Small intestine (tissue), 7 donors: ENCODE results near the gene SCN4B. TPM values are rescaled to one million over a fixed set of nuclear protein-coding genes. Genes with fewer than 3 reads are reported as not detected.

ENCODE experiments used
- DNase-seq, 2 donors: peaks; one replicate each; pipeline versions ENCODE4 v3.0.0 to v3.0.0-alpha.2; 2013
- FAIRE-seq: peaks from 2 replicates; lab custom pipeline; 2012; peaks lifted over from hg19 to GRCh38; lab: Jason Lieb, UNC
- H3K27ac ChIP-seq, 3 donors: one replicate each; pipeline ENCODE4 v1.5.1; 2013; ENCODE audit warnings: low read length in 2 of 3, mild to moderate bottlenecking in 2 of 3, control low read depth in 1 of 3, inconsistent platforms in 1 of 3, low read depth in 1 of 3, moderate library complexity in 1 of 3
- H3K27me3 ChIP-seq, 3 donors: one replicate each; pipeline ENCODE4 v1.6.1; 2013; ENCODE audit warnings: low read length in 3 of 3, inconsistent platforms in 1 of 3; ENCODE audit not compliant: control insufficient read depth in 3 of 3, insufficient read depth in 3 of 3
- H3K36me3 ChIP-seq, 3 donors: one replicate each; pipeline ENCODE4 v1.6.1; 2013; ENCODE audit warnings: low read length in 3 of 3, inconsistent platforms in 1 of 3, low read depth in 1 of 3, mild to moderate bottlenecking in 1 of 3, moderate library complexity in 1 of 3; ENCODE audit not compliant: control insufficient read depth in 3 of 3, insufficient read depth in 2 of 3
- H3K4me1 ChIP-seq, 3 donors: one replicate each; pipeline ENCODE4 v1.6.1; 2013; ENCODE audit warnings: low read length in 2 of 3, inconsistent platforms in 1 of 3, low read depth in 1 of 3, mild to moderate bottlenecking in 1 of 3, moderate library complexity in 1 of 3; ENCODE audit not compliant: control insufficient read depth in 3 of 3, insufficient read depth in 2 of 3
- H3K4me3 ChIP-seq, 3 donors: one replicate each; pipeline ENCODE4 v1.5.1; 2013; ENCODE audit warnings: low read length in 3 of 3, control low read depth in 1 of 3, inconsistent platforms in 1 of 3, low read depth in 1 of 3, mild to moderate bottlenecking in 1 of 3, moderate library complexity in 1 of 3
- H3K9me3 ChIP-seq, 2 donors: one replicate each; pipeline ENCODE4 v1.6.1; 2013; ENCODE audit warnings: low read depth in 1 of 2, low read length in 1 of 2; ENCODE audit not compliant: control insufficient read depth in 2 of 2, insufficient read depth in 1 of 2
- WGBS, 3 donors: extraction: QIAGEN DNeasy Blood & Tissue Kit; methylation state at CpG; one replicate each; pipeline ENCODE4 v1.1.7; 2013; 5-methylcytosine and 5-hydroxymethylcytosine counted together
- polyA plus RNA-seq, 4 donors: library from polyadenylated mRNA; stranded (reverse) in 3 of 4; unstranded in 1 of 4; fragments of 200-250 nt in 3 of 4; fragments of 120-200 nt in 1 of 4; gene quantifications; one replicate each; pipeline versions ENCODE4 v1.2.1 to v1.2.3, GENCODE V29; 2013
- donor health status: healthy with polysubstance abuse.
- donor health status: control.
- donor health status: control.
- donor health status: Bipolar disorder and iron deficiency.
- donor health status: healthy.

Gene SCN4B
- polyA plus RNA-seq, 4 donors, result 0.45 to 3.8 (median 2.1) TPM

DNA sequence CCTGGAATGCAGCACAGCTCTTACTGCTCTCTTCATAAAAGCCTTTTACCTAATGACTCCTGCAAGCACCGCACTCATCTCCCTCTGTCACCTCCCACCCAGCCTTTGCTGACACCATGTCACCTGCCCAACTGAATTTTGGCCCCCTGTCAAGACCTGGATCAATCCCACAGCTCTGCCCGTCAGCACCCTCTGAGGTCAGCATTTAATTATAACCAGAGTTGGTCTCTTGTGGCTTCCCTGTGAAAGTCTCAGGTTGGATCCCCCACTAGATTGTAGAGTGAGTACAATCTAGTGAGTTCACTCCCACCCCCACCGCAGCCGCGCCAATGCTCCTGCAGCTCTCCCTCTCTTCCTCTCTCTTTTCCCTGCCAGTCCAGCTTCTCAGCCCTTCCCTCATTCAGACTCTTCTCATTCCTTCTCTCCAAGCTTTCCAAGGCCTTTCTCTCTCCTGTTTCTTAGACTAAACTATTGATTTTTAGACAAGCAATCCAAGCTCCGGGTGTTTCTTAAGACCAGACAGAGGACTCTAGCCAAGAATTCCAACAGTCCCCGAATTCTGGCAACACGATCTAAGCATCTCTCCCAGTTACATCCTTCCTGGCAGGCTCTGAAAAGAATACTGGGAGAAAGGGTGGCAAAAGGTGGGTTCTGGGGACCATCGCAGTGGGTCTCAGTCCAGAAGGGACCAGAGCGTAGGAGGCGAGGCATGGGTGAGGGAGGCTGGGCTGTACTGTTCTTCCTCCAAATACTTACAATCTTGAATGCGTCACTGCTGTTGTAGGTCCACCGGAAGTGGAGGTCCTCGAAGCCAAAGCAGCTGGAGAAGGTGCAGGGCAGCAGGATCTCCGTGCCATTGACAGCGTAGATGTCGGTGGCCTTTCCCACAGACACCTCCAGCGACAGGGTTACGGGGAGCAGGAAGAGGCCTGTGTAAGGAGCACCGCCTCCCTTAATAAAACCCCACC is 8.0 kb downstream of the SCN4B start:
- no peak for FAIRE-seq
- Histone ChIP-seq H3K9me3 (no peaks in the 10 kb centered on the region), H3K4me3 (no peak overlapping the region), H3K27ac (no peak overlapping the region), H3K27me3 (peaks cover 0 to 67% (median 1%) of the 10 kb centered on the region in 3 donors), H3K4me1 (no peaks in the 10 kb centered on the region), H3K36me3 (no peaks in the 10 kb centered on the region)
- 56 to 59% (median 59%) methylated on average over 20 of the region's 20 CpGs for WGBS, 3 donors
- DNase-seq, result no peak

DNA sequence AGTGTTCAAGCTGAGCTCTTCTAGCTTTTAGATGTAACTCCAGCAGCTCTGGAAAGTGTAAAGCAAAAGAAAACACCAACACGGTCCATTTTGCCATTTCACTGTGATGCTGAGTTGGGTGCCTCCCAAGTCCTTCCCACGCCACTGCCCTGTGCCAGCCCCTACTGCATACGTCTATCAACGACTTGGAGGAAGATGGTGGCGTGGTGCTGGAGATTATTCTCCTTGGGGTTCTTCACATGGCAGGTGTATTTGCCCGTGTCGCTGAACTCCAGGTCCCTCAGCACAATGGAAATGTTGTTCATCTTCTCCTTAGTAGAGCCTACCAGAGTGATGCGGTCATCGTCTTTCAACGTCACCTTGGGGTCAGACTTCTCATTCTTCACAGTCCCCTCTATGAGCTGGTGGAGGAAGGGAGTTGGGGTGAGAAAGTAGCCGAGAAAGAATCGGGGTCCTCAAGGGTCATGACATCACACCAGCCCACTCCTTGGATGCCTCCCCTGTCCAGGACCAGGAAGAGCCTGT is 8.9 kb downstream of the SCN4B start:
- DNase-seq, result no peak
- Histone ChIP-seq H3K4me1 (no peaks in the 10 kb centered on the region), H3K4me3 (no peak overlapping the region), H3K9me3 (no peaks in the 10 kb centered on the region), H3K36me3 (no peaks in the 10 kb centered on the region), H3K27me3 (peaks cover 0 to 63% (median 1%) of the 10 kb centered on the region in 3 donors), H3K27ac (no peak overlapping the region)
- 66 to 81% (median 79%) methylated on average over 12 of the region's 12 CpGs for WGBS, 3 donors
- FAIRE-seq, result no peak

DNA sequence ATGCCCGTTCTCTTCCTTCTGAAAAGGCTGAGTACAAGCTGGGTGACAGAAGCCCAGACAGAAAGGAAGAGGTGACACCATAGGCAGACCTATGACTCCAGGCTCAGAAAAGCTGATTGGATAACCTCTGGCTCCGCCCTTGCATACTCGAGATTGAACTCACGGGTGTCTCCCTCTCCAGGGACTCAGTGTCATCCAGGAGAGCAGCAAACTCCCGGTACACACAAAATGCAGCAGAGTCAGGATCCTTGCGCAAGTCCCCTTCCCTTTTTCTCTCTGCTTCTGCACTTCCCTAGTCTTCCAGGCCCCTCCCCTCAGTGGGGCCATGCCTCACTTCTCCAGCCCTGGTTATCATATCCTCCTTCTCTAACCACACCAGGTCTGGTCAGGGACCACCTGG is 9.8 kb downstream of the SCN4B start:
- FAIRE-seq, result no peak
- no peaks in the 10 kb centered on the region for H3K9me3 ChIP-seq
- no peak overlapping the region for H3K4me3 ChIP-seq
- peak; percentile 26 to 33 for DNase-seq
- no peaks in the 10 kb centered on the region for H3K4me1 ChIP-seq
- H3K36me3 ChIP-seq, result no peaks in the 10 kb centered on the region
- 22 to 37% (median 24%) methylated on average over 6 of the region's 6 CpGs for WGBS, 3 donors
- no peak overlapping the region for H3K27ac ChIP-seq
- peaks cover 0 to 64% (median 1%) of the 10 kb centered on the region in 3 donors for H3K27me3 ChIP-seq

DNA sequence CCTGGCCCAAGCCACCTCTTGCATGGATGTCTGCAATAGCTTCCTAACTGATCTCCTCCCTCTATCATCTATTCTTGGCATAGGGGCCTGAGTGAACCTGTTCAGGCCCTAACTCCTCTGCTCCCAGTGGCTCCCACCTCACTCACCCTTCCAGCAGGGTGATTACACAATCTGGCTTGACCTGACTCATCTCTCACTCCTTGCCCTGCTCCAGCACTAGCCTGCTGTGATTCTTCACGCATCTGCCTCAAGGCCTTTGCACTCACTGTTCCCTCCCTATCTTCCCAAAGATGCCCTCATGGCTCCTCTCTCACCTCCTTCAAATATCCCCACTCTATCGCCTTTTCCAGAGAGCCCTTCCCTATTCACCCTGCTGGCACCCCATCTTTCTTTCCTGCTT is 10.5 kb downstream of the SCN4B start:
- no peaks in the 10 kb centered on the region for H3K36me3 ChIP-seq
- H3K4me3 ChIP-seq, result no peak overlapping the region
- FAIRE-seq, result no peak
- no peaks in the 10 kb centered on the region for H3K9me3 ChIP-seq
- H3K4me1 ChIP-seq, result no peaks in the 10 kb centered on the region
- DNase-seq, result no peak
- H3K27ac ChIP-seq, result no peak overlapping the region
- H3K27me3 ChIP-seq, result peaks cover 0 to 63% (median 1%) of the 10 kb centered on the region in 3 donors
- WGBS, 3 donors, result 41 to 61% (median 47%) methylated on average over 2 of the region's 2 CpGs

DNA sequence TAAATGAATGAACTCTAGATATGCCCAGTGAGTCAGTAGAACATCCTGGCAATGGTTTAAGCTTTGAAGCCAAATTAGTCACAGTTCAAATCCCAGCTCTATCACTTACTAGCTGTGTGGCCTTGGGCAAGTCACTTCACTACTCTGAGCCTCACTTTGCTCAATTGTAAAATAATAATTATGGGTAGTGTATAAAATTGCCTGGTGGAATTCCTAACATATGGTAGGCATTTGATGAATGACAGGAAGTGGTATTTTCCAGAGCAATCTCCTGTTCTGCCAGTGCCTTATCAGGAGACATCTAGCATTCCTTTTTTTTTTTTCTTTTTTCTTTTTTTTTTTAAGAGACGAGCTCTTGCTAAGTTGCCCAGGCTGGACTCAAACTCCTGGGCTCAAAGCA is 13.0 kb downstream of the SCN4B start:
- Histone ChIP-seq H3K27me3 (peaks cover 0 to 60% (median 0%) of the 10 kb centered on the region in 3 donors), H3K4me3 (no peak overlapping the region), H3K27ac (no peak overlapping the region), H3K36me3 (no peaks in the 10 kb centered on the region), H3K9me3 (no peaks in the 10 kb centered on the region), H3K4me1 (no peaks in the 10 kb centered on the region)
- FAIRE-seq (no peak), DNase-seq (no peak)
- WGBS, 3 donors, result 17 to 63% (median 50%) methylated on average over 1 of the region's 1 CpG

DNA sequence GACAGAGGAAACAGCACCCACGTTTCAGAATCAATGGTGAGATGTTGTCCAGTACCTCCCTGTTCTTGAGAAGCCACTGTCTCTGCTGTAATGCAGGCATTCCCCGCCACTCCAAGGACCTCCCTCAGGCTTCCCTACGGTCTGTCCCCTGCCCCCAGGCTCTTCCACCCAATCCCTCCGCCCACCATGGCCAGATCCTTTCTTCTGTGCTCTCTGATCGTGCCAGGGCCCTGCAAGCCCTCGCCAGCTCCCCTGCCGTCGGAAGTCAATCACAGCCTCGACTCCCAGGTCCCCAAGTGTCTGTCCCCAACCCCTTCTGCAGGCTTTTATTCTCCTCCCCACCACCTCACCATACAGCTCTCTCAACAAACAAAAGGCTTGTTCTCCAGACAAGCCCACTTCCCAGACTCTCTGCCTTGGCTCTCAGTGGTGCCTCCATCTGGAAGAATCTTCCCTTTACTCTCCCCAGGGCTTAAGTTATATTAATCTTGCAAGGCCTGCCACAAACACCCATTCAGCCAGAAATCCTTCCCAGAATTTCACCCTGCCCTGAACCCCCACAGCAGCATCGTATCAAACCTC is 13.7 kb downstream of the SCN4B start:
- H3K9me3 ChIP-seq, result no peaks in the 10 kb centered on the region
- no peak for DNase-seq
- no peaks in the 10 kb centered on the region for H3K4me1 ChIP-seq
- H3K4me3 ChIP-seq, result no peak overlapping the region
- peaks cover 0 to 55% (median 0%) of the 10 kb centered on the region in 3 donors for H3K27me3 ChIP-seq
- no peak overlapping the region for H3K27ac ChIP-seq
- no peaks in the 10 kb centered on the region for H3K36me3 ChIP-seq
- no peak for FAIRE-seq
- WGBS, 3 donors, result 42 to 48% (median 48%) methylated on average over 10 of the region's 10 CpGs

DNA sequence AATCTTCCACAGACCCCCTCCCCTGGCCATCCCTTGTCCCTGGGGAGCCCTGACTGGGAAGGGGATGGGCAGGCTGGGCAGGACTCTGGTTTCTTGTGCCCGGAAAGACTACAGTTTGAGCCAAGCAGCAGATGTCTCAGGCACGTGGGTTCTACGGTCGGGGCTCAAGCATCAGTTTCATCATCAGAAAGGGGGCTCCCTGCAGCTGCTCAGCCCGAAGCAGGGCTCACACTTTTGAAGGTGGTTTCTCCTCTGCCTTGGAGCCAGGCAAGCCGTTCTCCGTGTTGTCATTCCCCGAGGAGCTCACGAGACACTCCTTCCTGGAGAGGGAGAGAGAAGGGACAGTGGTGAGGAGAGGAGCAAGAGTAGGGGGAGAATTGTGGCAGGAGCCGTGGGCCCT is 15.8 kb downstream of the SCN4B start:
- Histone ChIP-seq H3K4me3 (no peak overlapping the region), H3K27me3 (peaks cover 0 to 38% (median 0%) of the 10 kb centered on the region in 3 donors), H3K27ac (no peak overlapping the region), H3K36me3 (peaks cover 0 to 5% (median 0%) of the 10 kb centered on the region in 3 donors), H3K4me1 (no peaks in the 10 kb centered on the region), H3K9me3 (no peaks in the 10 kb centered on the region)
- WGBS, 3 donors, result 37 to 70% (median 38%) methylated on average over 10 of the region's 10 CpGs
- DNase-seq, result no peak
- FAIRE-seq, result no peak

DNA sequence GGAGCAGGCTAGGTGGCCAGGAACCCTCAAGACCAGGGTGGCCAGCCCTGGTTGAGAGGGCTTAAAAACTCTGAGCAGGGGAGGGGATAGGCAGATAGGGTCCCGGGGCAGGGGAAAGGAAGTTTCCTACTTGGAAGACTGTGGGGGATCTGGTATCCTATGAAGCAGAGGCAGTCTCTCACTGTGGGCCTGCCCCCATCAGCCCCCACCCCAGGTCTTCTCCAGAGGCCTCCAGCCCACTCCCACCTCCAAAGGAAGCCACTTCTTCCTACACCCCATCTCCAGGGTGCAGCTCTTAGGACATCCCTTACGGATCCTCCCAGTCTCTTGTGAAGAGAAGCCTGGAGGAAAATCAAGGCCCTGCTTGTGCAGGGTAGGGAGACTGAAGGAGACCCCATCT is 16.3 kb downstream of the SCN4B start:
- DNase-seq, result no peak
- Histone ChIP-seq H3K36me3 (peaks cover 0 to 5% (median 0%) of the 10 kb centered on the region in 3 donors), H3K9me3 (no peaks in the 10 kb centered on the region), H3K27me3 (peaks cover 0 to 34% (median 0%) of the 10 kb centered on the region in 3 donors), H3K27ac (no peak overlapping the region), H3K4me1 (no peaks in the 10 kb centered on the region), H3K4me3 (no peak overlapping the region)
- no peak for FAIRE-seq
- WGBS, 3 donors, result 56 to 83% (median 79%) methylated on average over 2 of the region's 2 CpGs
